Upper lobe of left lung (tissue), 4 donors: ENCODE measurements around the gene PTPRD.

Experiments
- CTCF ChIP-seq, 6 experiments: fragments of 450-650 bp in 4 of 6; fragments of 200-600 bp in 2 of 6; sonication (generic) in 2 of 6; IDR thresholded peaks; one replicate each; pipeline ENCODE4 v1.5.1; 2016 to 2019; ENCODE audit warnings: antibody characterized with exemption in 6 of 6
- POLR2A ChIP-seq, 4 donors: fragments of 450-650 bp; IDR thresholded peaks; one replicate each; pipeline ENCODE4 v1.5.1; 2016 to 2017; ENCODE audit warnings: antibody characterized with exemption in 4 of 4, mild to moderate bottlenecking in 2 of 4

DNA sequence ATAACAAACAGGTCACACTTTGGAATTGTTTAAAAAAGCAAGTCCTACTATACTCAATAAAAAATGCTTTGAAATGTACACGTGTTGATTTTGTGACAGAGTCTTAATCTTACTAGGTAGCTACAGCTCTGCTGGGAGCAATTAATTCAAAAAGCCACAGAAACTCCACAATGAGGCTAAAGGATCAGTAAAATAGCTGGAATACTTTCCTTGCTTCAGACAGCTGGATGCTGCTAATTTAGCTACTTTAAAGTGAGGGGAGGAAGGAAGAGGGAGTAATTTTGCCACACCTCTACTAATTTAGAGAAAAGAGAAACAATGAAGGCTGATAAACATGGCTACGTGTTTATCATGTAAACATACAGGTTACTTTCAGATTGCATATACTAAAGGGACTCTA is 1885.6 kb downstream of the PTPRD start:
- TF ChIP-seq CTCF (IDR thresholded peaks at IDR 0.05) (no peak), POLR2A (IDR thresholded peaks at IDR 0.05) (no peak)
